GM23338 (cell line): Measurements from ENCODE around the gene C2orf72. TPM values are rescaled to one million over a fixed set of nuclear protein-coding genes. Genes with fewer than 3 reads are reported as not detected.

Experiments
- ATAC-seq: fragments of 200-7000 bp; cut with Tn5 transposase; 3 replicates; pipeline ENCODE4 v1.9.1; 2020
- DNase-seq: peaks from one replicate; pipeline ENCODE4 v3.0.0-alpha.2; 2015; ENCODE audit warnings: low spot score
- H2AFZ ChIP-seq: fragments of 200-600 bp; sonication (generic); 2 replicates; pipeline ENCODE4 v1.8.0; 2016; ENCODE audit warnings: antibody characterized with exemption, mild to moderate bottlenecking, moderate library complexity
- H3F3A ChIP-seq: fragments of 200-600 bp; sonication (generic); replicated peaks from 2 replicates; pipeline ENCODE4 v1.8.0; 2017; ENCODE audit warnings: antibody characterized with exemption, mixed run types, low read depth
- H3K27ac ChIP-seq: fragments of 200-600 bp; sonication (generic); 2 replicates; pipeline ENCODE4 v1.6.1; 2016; ENCODE audit warnings: low read depth
- H3K27me3 ChIP-seq: fragments of 200-600 bp; sonication (generic); 2 replicates; pipeline ENCODE4 v1.8.0; 2016; ENCODE audit warnings: mild to moderate bottlenecking, mixed run types, moderate library complexity; ENCODE audit not compliant: insufficient read depth
- H3K36me3 ChIP-seq: fragments of 200-600 bp; sonication (generic); 2 replicates; pipeline ENCODE4 v1.8.0; 2016; ENCODE audit warnings: mild to moderate bottlenecking; ENCODE audit not compliant: insufficient read depth
- H3K4me1 ChIP-seq: fragments of 200-600 bp; sonication (generic); 2 replicates; pipeline ENCODE4 v1.8.0; 2016; ENCODE audit warnings: mild to moderate bottlenecking, moderate library complexity; ENCODE audit not compliant: insufficient read depth
- H3K4me2 ChIP-seq: fragments of 200-600 bp; sonication (generic); 2 replicates; pipeline ENCODE4 v1.7.1; 2017; ENCODE audit warnings: mixed run types
- H3K4me3 ChIP-seq: fragments of 200-600 bp; sonication (generic); 2 replicates; pipeline ENCODE4 v1.6.1; 2016; ENCODE audit warnings: mixed run types
- H3K79me2 ChIP-seq: fragments of 200-600 bp; sonication (generic); replicated peaks from 2 replicates; pipeline ENCODE4 v1.8.0; 2017; ENCODE audit warnings: mild to moderate bottlenecking; ENCODE audit not compliant: insufficient read depth
- H3K9me2 ChIP-seq: fragments of 200-600 bp; sonication (generic); 2 replicates; pipeline ENCODE4 v1.8.0; 2017; ENCODE audit not compliant: insufficient read depth
- H4K20me1 ChIP-seq: fragments of 200-600 bp; sonication (generic); replicated peaks from 2 replicates; pipeline ENCODE4 v1.8.0; 2017; ENCODE audit warnings: mild to moderate bottlenecking; ENCODE audit not compliant: insufficient read depth
- H3K27ac Mint-ChIP-seq: 2 replicates; pipeline ENCODE4 v1.8.0; 2020; ENCODE audit warnings: inconsistent platforms, mild to moderate bottlenecking, moderate library complexity, mixed read lengths
- H3K27me3 Mint-ChIP-seq: 3 replicates; pipeline ENCODE4 v1.8.0; 2022; ENCODE audit warnings: low read depth, mild to moderate bottlenecking, moderate library complexity, mixed read lengths, inconsistent platforms; ENCODE audit not compliant: insufficient read depth, poor library complexity
- H3K36me3 Mint-ChIP-seq: 3 replicates; pipeline ENCODE4 v1.8.0; 2021; ENCODE audit warnings: low read depth, mild to moderate bottlenecking, inconsistent platforms, moderate library complexity, mixed read lengths
- H3K4me1 Mint-ChIP-seq: 3 replicates; pipeline ENCODE4 v1.8.0; 2020; ENCODE audit warnings: mild to moderate bottlenecking, inconsistent platforms, mixed read lengths
- H3K4me3 Mint-ChIP-seq: 3 replicates; pipeline ENCODE4 v1.8.0; 2021; ENCODE audit warnings: moderate library complexity, mild to moderate bottlenecking, inconsistent platforms, mixed read lengths
- H3K9me3 Mint-ChIP-seq: 3 replicates; pipeline ENCODE4 v1.8.0; 2020; ENCODE audit warnings: moderate library complexity, mild to moderate bottlenecking, inconsistent platforms, mixed read lengths
- CREB1 ChIP-seq: fragments of 250-450 bp; sonication (Bioruptor Pico); IDR thresholded peaks from 2 replicates; pipeline ENCODE4 v1.5.0; 2020; ENCODE audit warnings: low read depth, mild to moderate bottlenecking, moderate library complexity
- CTCF ChIP-seq, 2 experiments: fragments of 200-600 bp in 1 of 2; sonication (generic) in 1 of 2; conservative IDR thresholded peaks; 2 replicates each; pipeline versions ENCODE4 v1.5.1 to v1.6.1; 2016 to 2017; ENCODE audit warnings: antibody characterized with exemption in 2 of 2, low read depth in 2 of 2, mild to moderate bottlenecking in 2 of 2, moderate library complexity in 1 of 2
- ETS1 ChIP-seq: IDR thresholded peaks from 2 replicates; pipeline ENCODE4 v1.6.1; 2016; ENCODE audit warnings: antibody characterized with exemption
- EZH2 ChIP-seq: fragments of 200-600 bp; sonication (generic); IDR thresholded peaks from one replicate; pipeline ENCODE4 v1.8.0; 2017; ENCODE audit warnings: antibody characterized with exemption, mild to moderate bottlenecking, low read depth; ENCODE audit not compliant: unreplicated experiment
- EZH2phosphoT487 ChIP-seq: fragments of 200-600 bp; sonication (generic); IDR thresholded peaks from one replicate; pipeline ENCODE4 v1.8.1; 2018; ENCODE audit warnings: antibody characterized with exemption; ENCODE audit not compliant: unreplicated experiment
- JUNB ChIP-seq: IDR thresholded peaks from one replicate; pipeline ENCODE4 v1.6.1; 2016; ENCODE audit warnings: antibody characterized with exemption; ENCODE audit not compliant: unreplicated experiment
- NANOG ChIP-seq: IDR thresholded peaks from 2 replicates; pipeline ENCODE4 v1.6.1; 2016; ENCODE audit warnings: antibody characterized with exemption, borderline replicate concordance
- POLR2AphosphoS5 ChIP-seq: IDR thresholded peaks from 2 replicates; pipeline ENCODE4 v1.6.1; 2016; ENCODE audit warnings: antibody characterized with exemption, low read depth
- REST ChIP-seq: IDR thresholded peaks from one replicate; pipeline ENCODE4 v1.6.1; 2018; ENCODE audit warnings: antibody characterized with exemption; ENCODE audit not compliant: unreplicated experiment
- STAT1 ChIP-seq: IDR thresholded peaks from one replicate; pipeline ENCODE4 v1.6.1; 2016; ENCODE audit warnings: antibody characterized with exemption; ENCODE audit not compliant: unreplicated experiment
- ZNF114 ChIP-seq: fragments of 250-450 bp; sonication (Bioruptor Pico); IDR thresholded peaks from 2 replicates; pipeline ENCODE4 v1.5.0; 2020; ENCODE audit warnings: mild to moderate bottlenecking, moderate library complexity
- ZNF331 ChIP-seq: fragments of 250-450 bp; sonication (Bioruptor Pico); IDR thresholded peaks from 2 replicates; pipeline ENCODE4 v1.5.0; 2020; ENCODE audit warnings: low read depth, mild to moderate bottlenecking, moderate library complexity
- ZNF462 ChIP-seq: fragments of 250-450 bp; sonication (Bioruptor Pico); IDR thresholded peaks from 2 replicates; pipeline ENCODE4 v1.5.0; 2020; ENCODE audit warnings: mild to moderate bottlenecking, moderate library complexity
- polyA plus RNA-seq: library from polyadenylated mRNA; unstranded; fragments of >200 nt; fragmentation: Nextera tagmentation; extraction: Ambion mirVana; gene quantifications from 2 replicates; pipeline ENCODE4 v1.2.1, GENCODE V29; 2016
- total RNA-seq: library from RNA; depleted of rRNA; stranded (reverse); fragments of >200 nt; shearing (Covaris generic); gene quantifications from 2 replicates; pipeline ENCODE4 v1.2.3, GENCODE V29; 2014

The C2orf72 gene
- total and polyA plus RNA-seq, 2 experiments from 2014 or later: 0.37 to 1.4 TPM

GRCh38 chr2:231049286-231050017, 12.1 kb downstream of the C2orf72 start:
- no peak for TF ChIP-seq ZNF331 (CRISPR knock-in tag)
- no peak for TF ChIP-seq ETS1
- no peak for TF ChIP-seq EZH2
- no peak for TF ChIP-seq NANOG
- TF ChIP-seq STAT1: no peak
- TF ChIP-seq REST: no peak
- no peak for TF ChIP-seq POLR2AphosphoS5
- TF ChIP-seq CTCF (conservative IDR thresholded peaks at IDR 0.05; ENCODE audit: low read depth in 2 of 2): no peak
- no peak for TF ChIP-seq EZH2phosphoT487
- no peak for TF ChIP-seq ZNF462 (CRISPR knock-in tag)
- no peak for TF ChIP-seq ZNF114 (CRISPR knock-in tag)
- TF ChIP-seq JUNB: no peak
- no peak for TF ChIP-seq CREB1
- H3K4me3 Mint-ChIP-seq: no peak overlapping the region
- Histone ChIP-seq H3F3A (no peaks in the 10 kb centered on the region), H2AFZ (no peak overlapping the region), H3K36me3 (no peaks in the 10 kb centered on the region), H3K4me3 (no peak overlapping the region), H3K27me3 (peaks cover 24% of the 10 kb centered on the region), H3K4me2 (no peak overlapping the region), H4K20me1 (no peaks in the 10 kb centered on the region), H3K4me1 (peaks cover 5% of the 10 kb centered on the region; the same call in 1 of the 2 replicates), H3K9me2 (no peaks in the 10 kb centered on the region), H3K79me2 (no peaks in the 10 kb centered on the region), H3K27ac (no peak overlapping the region)
- H3K4me1 Mint-ChIP-seq: peaks cover 7% of the 10 kb centered on the region; the same call in 2 of the 3 replicates
- peaks cover 23% of the 10 kb centered on the region for H3K27me3 Mint-ChIP-seq
- no peak for ATAC-seq
- no peak overlapping the region for H3K27ac Mint-ChIP-seq
- H3K36me3 Mint-ChIP-seq: no peaks in the 10 kb centered on the region
- no peaks in the 10 kb centered on the region; the same call in 2 of the 3 replicates for H3K9me3 Mint-ChIP-seq
- DNase-seq: no peak
